ENCODE results near the gene CRADD. TPM values are rescaled to one million over a fixed set of nuclear protein-coding genes. Genes with fewer than 3 reads are reported as not detected.

Gene CRADD
- total RNA-seq, 1 donor from 2014 or later = 10.3 TPM

GRCh38 chr12:93833946-93834345 is 156.8 kb downstream of the CRADD start:
- no peak for DNase-seq (ENCODE audit: low read depth)
- TF ChIP-seq, protein P1, sequence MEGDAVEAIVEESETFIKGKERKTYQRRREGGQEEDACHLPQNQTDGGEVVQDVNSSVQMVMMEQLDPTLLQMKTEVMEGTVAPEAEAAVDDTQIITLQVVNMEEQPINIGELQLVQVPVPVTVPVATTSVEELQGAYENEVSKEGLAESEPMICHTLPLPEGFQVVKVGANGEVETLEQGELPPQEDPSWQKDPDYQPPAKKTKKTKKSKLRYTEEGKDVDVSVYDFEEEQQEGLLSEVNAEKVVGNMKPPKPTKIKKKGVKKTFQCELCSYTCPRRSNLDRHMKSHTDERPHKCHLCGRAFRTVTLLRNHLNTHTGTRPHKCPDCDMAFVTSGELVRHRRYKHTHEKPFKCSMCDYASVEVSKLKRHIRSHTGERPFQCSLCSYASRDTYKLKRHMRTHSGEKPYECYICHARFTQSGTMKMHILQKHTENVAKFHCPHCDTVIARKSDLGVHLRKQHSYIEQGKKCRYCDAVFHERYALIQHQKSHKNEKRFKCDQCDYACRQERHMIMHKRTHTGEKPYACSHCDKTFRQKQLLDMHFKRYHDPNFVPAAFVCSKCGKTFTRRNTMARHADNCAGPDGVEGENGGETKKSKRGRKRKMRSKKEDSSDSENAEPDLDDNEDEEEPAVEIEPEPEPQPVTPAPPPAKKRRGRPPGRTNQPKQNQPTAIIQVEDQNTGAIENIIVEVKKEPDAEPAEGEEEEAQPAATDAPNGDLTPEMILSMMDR (conservative IDR thresholded peaks at IDR 0.05; ENCODE audit: low read depth, low read length) = no peak
- no peak overlapping the region for H3K4me3 ChIP-seq (ENCODE audit: low read depth, low read length)

- H3K4me3 ChIP-seq (ENCODE audit: low read depth, low read length) = no peak overlapping the region
- TF ChIP-seq, protein P1 (conservative IDR thresholded peaks at IDR 0.05; ENCODE audit: low read depth, low read length) = no peak
- DNase-seq (ENCODE audit: low read depth) = no peak
Measured at GRCh38 chr12:93836620-93837260, 159.6 kb downstream of the CRADD start.

DNA sequence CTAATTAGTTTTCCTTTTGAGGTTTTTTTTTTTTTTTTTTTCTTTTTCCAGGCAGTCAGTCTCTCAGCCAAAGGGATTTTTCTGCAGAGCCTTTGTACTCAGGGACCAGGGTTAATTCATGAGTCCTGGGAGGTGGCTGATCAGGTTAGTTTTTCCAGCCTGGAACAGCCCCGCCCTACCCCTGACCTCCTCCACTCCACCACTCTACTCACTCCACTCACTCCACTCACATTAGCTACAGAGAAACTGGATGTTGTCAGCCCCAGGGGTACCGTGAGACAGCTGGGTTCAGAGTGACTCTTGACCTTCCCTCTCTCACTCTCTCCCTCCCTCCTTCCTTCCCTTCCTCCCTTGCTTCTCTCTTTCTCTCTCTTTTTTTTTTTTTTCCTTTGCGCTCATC is 161.0 kb downstream of the CRADD start:
- TF ChIP-seq, protein P1 (conservative IDR thresholded peaks at IDR 0.05; ENCODE audit: low read depth, low read length) = no peak

GRCh38 chr12:93839064-93839463 is 161.9 kb downstream of the CRADD start:
- TF ChIP-seq, protein P1 (conservative IDR thresholded peaks at IDR 0.05; ENCODE audit: low read depth, low read length) = no peak
- no peak overlapping the region for H3K4me3 ChIP-seq (ENCODE audit: low read depth, low read length)
- no peak for DNase-seq (ENCODE audit: low read depth)

More for the DNA sequence above, 161.0 kb downstream of the CRADD start:
- H3K4me3 ChIP-seq (ENCODE audit: low read depth, low read length) = no peak overlapping the region
- no peak for DNase-seq (ENCODE audit: low read depth)

- no peak for DNase-seq (ENCODE audit: low read depth)
- TF ChIP-seq, protein P1 (conservative IDR thresholded peaks at IDR 0.05; ENCODE audit: low read depth, low read length) = no peak
- H3K4me3 ChIP-seq (ENCODE audit: low read depth, low read length) = no peak overlapping the region
Measured at GRCh38 chr12:93841671-93842070, 164.5 kb downstream of the CRADD start.

DNA sequence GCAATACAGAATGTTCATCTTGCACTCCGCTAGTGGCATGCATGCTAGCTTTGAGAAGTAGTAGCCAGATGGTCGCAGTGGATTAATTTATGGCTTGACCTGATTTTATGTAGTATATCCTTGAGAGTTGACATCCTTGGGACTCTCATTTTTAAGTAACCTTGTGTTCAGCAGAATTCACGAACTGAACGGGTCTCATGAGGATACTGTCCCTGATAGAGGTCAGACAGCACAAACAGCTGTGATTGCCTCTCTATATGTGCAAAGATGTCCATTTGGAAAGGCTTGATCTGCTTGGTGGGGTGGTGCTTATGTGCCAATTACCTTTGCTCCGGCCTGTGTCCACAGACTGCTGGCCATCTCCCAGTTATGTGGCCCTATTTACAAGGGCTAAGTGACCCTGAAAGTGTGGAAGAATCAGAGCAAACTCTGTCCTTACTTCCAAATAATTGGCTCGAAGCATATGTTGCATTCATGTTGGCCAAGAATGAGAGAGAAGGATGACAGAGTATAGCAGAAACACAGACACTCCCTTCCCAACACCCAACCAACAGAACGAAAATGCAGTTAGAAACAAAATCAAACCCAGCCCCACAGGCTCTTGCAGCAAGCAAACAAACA is 167.1 kb downstream of the CRADD start:
- TF ChIP-seq, protein P1 (conservative IDR thresholded peaks at IDR 0.05; ENCODE audit: low read depth, low read length) = no peak
- no peak for DNase-seq (ENCODE audit: low read depth)
- H3K4me3 ChIP-seq (ENCODE audit: low read depth, low read length) = no peak overlapping the region

Data from epithelial cell of proximal tubule (primary cell).